OCI-M2 (cell line): ENCODE measurements around the gene BRF1.

ENCODE experiments used
- DNase-seq: peaks from one replicate; lab custom pipeline; 2025; ENCODE audit not compliant: unreplicated experiment; lab: John Stamatoyannopoulos, UW

BRF1 gene

DNA sequence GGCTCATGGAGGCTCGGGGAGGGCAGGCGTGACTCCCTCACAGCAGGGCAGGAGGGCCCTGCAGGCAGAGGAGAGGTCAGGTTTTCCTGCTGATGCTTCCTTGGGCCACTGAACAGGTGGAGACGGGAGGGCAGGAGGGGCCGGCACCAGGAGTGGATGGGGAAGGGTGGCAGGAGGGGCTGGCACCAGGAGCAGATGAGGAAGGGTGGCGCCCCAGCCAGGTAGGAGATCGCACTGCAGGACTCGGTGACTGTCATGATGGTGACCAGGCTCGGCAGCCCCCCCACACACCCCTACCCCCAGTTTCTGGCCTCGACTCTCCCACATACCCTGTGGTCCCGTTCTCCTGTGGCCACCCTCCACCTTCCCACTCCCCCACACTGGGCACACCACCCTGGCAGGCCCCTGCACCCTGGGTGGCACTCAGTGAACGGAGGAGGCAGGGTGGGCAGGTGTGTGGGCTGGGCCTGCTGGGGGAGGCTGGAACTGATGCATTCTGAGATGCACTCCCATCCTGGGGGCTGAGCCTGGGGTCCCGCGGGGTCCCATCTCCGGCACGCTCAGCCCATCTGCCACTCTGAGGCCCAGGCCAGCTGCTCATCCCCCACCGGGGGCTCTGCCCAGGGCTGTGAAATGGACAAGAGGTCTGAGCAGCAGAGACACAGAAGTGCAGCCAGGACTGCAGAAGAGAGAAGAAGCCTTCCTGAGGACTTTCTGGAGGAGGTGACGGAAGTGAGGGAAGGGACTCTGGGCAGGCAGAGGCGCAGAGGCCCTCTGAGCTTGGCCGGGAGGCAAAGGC is 122.5 kb downstream of the BRF1 start:
- DNase-seq = no peak

DNA sequence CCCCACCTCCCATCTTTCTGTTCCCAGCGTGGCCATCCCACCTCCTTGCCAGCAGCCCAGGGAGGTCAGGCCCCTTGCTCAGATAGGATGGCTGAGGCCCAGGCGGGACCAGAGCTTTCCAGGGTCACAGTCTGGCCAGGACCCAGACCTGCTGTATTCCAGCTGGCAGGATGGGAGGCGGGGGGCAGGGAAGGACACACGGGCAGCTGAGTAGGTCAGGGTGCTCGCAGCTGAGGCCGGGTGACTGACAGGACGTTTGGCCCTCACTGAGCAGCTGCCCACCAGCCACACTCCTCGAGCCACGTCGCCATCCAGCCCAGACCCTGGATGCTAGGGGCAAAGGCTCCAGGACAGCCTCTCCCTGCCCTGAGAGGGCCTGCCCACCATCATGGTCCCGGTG is 123.7 kb downstream of the BRF1 start:
- DNase-seq = no peak

DNA sequence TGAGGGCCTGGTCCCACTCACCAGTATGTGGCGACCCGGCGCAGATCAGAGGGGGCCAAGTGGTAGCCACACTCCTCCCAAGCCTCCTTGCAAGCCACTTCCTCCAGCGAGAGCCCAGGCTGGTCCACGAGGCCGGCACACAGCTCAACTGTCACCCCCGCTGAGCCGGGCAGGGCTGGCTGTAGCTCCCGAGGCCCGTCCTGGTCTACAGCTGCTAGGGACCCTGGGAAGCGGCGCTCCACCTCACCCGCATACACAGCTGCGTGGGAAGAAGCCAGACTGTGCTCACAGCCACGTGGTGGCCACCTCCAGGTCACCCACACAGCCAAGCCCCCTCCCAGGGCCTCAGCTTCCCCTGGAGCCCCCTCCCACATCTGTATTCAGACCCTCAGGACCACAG is 124.3 kb downstream of the BRF1 start:
- no peak for DNase-seq

DNA sequence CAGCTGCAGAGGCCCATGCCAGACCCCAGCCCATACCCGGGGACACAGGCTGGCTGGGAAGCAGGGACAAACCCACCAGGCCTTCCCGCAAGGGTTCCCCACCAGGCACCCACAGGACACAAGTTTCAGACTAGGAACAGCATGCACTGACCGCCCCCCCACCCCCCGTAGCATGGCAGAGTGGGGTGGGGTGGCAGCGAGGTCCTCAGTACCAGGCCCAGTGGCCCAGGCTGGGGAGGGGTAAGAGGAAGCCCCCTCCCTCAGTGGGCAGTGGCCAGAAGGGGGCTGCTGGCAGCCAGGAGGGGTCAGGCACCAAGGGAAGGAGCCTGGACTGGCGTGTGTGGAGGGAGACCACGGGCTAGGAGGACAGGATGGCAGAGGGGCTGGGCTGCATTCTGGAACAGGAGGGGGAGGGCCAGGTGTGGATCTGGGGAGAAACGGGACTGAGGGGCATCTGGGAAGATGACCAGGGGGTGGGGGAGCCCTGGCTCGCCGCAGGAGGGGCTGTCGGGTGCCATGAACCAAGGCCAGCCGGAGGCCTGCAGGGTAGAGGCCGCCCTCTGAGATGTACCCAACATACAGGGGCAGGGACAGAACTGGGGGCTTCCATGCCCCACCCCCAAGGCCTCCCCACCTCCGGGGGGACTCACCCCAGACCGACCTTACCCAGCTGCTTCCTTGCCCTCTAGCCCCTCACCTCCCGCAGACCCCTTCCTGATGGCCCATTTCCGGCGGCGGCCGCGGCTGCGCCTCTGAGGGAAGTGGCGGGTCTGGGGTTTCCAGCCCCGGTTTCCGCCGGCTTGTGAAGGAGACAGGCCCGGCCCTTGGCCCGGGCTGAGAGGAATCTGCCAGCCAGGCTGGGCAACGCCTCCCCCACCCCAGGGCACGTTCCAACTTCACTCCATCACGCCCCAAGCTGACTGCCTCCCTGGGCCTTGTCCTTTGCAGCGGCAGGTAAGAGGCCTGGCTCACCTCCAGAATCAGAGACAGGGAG is 126.6 kb downstream of the BRF1 start:
- no peak for DNase-seq

DNA sequence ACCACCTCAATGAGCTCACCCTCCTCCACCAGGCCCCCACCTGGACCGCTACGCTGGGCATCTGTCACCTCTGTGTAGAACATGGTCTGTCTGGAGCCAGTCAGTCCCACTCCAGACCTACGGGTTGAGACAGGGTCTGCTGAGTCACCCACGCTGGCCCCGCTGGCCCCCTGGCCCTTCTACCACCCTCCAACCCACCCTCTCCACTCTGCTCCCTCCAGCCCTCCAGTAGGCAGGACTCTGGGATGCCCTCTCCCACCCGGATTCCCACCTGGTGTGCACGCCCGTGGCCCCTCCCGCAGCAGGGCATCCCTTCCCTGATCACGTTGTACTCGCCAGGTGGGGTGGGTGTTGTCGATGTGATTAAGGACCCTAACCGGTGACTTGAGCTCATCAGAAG is 127.7 kb downstream of the BRF1 start:
- no peak for DNase-seq

DNA sequence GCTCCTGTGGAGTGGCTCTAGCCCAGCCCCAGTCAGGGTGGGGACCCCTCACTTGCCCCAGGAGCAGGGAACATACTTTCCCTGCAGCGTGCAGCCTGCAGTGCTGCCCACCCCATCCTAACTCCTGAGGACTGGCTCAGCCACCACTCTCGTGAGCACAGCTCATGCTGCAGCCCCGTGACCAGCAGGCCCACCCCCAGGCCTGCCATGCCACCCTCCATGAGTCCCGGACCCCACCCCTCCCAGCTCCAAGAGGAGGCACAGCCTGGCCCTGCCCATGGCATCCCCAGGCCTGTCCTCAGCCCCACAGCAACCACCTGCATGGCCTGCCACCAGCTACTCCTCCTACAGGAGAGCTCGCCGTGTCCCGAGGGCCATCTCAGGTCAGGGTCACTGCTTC is 128.3 kb downstream of the BRF1 start:
- no peak for DNase-seq

DNA sequence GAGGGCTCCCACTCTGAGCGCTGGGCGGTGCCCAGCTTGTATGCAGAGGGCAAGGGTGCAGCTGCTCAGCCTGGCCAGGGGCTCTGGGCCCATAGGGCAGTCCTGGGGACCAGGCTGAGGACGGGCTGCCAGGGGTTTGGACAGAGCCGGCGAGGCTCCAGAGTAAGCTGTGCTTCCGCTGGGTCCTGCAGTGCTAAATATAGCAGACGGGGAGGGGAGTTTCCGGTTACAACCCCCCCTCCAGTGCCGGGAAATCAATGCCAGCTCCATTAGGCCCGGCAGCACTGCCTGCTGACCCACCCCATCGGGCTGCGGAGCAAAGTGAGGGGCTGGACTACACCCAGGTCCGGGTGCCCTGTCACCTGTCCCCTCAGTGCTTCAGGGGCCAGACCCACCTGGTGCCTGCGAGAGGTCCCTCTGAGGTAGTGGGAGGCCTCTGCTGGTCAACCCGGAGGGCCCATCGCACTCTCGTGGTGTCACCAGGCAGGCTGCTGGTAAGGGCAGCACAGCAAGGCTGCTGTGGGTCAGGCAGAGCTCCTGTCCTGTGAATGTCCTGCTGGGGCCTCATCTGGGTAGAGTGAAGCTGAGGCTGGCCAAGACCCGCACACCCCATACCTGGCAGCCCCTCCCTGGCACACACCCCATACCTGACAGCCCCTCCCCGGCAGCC is 129.7 kb downstream of the BRF1 start:
- no peak for DNase-seq

DNA sequence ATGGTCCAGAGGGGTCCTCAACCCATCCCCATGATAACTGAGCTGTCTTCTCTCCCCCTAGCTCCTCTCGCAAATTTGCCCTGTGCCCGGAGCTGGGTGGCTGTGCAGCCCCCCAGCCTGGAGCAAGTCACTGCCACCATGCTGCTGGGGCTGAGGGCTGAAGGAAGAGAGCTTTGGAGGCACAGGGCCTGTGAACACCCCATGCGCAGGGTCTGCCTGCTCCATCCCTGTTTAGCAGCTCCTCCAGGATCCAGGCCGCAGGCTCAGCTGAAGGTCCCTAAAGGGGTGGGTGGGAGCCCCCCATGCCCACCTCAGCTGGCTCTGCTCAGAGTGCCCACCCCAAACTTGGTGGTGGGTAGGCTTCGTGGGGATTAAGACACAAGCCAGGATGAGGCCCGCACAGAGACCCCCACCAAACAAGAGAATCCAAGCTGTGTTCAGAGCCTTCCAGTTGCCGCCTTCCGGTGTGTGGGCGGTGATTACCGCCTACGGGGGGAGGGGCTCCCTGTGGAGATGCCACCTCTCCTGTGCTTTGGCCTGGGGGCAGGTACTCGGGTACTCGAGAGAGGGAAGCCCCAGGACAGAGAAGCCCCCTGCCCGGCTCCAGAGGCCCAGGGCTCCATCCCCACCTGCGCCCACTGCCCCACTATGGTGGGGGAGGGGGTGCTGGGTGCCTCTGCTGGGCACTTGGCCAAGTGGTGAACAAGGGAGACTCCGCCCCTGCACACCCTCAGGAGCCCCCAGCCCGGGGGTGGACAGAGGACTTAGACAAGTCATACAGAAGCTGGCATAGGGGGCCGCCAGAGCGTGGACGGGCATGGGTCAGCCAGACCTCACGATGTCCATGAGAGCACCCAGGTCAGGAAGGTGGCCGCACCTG is 130.8 kb downstream of the BRF1 start:
- no peak for DNase-seq

DNA sequence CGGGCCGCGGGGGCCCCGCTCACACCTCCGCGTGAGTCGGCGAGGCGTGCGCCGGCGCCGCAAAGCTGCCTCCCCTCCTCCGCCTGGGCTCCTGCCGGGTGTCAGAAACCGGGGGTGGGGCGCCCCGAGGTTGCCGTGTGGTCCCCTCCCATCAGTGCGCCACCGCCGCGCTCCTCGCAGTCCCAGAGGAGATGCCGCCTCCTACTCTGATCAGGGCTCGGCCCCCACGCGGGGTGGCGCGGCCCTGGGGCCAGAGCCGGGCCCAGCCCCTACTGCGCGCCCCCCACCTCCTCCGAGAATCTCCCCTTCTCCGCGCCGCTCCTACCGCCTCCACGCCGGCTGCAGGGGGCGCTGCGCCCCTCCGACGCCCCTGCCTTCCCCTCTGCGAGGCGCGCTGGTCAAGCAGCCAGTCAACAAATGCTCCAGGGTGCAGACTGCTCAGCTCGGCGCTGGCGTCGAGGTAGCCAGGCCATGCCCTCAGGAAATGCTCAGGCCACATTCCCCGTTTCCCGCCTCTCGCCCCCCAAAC is 131.8 kb downstream of the BRF1 start:
- no peak for DNase-seq

DNA sequence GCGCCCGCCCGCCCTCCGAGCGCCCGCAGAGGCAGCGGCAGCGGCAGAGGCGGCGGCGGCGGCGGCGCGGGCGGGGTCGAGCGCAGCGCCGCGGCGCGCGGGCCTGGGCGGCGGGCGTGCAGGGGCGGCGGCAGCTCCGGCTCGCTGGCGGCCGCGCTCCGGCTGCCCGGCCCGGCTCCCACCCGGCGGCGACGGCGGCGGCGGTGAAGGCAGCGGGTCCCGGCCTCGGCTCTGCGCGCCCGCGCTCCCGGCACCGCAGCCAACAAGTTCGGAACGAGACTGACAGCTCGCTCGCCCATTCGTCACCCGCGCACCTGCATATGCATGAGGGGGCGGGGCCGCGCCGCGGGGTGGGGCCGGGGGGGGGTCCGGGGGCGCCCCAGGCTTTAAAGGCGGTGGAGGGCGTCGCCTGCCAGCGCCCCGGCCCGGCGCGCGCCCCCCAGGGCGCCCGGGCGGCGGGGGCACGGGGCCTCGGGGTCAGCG is 132.3 kb downstream of the BRF1 start, which contains the start of gene JAG2:
TSS of gene JAG2 (minus strand) at position 281 of the 483 bp plus-strand sequence. CDS start 356 bp downstream, outside the sequence.
- DNase-seq = no peak

DNA sequence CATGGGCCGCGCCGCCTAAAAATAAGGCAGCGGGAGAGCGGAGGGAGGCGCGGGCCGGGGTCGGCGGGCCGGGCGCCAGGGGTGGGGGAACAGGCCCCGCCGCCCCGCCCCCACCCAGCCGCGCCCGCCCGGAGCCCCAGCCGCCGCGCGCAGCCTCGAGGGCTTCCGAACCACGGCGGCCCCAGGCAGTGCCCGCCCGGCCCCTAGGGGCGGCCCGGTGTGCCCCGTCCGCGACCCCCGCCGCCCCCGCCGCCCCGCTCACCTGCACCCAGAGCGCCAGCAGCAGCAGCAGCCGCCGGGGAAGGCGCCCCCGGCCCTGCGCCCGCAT is 132.7 kb downstream of the BRF1 start:
- no peak for DNase-seq

DNA sequence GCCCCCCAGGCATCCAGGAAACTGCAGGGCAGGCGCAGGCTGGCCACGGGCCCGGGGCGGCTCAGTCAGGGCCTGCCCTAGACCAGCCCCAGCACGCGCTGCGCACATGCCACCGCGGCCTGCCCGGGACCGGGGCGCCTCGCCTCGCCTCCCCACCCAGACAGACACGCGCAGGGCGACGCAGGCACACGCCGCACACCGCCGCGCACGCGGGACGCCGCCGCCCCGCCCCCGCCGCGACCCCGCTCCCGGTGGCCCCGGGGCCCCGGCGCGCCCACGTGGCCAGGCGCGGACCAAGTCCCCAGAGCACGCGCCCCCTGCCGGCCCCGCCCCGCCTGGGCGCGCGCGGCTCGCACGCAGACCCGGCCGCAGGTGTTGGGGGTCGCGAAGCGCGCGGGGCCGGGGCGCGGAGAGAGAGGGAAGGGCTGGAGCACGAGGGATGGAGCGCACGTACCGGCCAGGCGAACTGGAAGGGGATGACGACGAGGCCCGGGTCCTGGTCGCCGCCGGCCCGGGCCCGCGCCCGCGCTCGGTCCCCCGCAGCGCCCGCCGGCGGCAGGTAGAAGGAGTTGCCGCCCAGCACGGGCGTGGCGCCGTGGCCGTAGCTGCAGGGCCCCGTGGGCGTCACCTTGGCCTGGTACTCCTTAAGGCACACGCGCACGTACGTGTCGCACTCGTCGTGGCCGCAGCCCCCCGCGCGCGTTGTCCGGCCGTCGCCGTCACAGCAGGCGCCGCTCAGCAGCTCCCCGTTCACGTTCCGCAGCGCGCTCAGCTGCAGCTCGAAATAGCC is 133.3 kb downstream of the BRF1 start:
- DNase-seq = no peak

DNA sequence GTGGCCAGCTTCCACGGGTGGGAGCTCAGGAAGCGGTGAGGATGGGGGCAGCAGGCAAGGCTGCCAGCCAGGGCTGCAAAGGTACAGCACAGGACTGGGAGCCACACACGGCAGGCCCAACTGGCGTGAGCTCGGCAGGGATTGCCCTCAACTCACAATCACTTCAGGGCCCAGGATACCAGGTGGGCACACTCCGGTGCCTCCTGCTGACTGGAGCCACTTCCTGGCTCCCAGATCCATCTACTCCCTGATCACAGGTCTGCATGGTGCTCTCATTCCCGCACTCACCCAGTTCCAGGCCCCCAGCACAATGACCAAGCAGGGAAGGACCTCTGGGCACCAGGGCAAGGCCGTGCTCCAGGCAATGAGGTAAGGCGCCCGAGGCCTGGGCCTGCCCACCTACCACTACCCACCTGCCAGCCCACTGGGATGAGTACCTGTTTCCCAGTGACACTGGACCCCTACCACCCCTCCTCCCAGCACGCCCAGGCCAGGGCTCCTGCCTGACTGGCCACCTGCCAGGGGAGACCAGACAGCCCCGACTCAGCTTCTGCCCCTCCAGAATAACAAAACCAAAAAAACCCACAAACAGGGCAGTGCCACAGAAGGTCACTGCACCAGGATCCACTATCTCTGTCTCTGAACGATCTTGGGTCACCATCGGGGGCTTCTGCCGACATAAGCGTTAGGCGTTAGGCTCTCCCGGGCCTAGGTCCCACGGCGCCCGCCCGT is 134.1 kb downstream of the BRF1 start:
- no peak for DNase-seq

DNA sequence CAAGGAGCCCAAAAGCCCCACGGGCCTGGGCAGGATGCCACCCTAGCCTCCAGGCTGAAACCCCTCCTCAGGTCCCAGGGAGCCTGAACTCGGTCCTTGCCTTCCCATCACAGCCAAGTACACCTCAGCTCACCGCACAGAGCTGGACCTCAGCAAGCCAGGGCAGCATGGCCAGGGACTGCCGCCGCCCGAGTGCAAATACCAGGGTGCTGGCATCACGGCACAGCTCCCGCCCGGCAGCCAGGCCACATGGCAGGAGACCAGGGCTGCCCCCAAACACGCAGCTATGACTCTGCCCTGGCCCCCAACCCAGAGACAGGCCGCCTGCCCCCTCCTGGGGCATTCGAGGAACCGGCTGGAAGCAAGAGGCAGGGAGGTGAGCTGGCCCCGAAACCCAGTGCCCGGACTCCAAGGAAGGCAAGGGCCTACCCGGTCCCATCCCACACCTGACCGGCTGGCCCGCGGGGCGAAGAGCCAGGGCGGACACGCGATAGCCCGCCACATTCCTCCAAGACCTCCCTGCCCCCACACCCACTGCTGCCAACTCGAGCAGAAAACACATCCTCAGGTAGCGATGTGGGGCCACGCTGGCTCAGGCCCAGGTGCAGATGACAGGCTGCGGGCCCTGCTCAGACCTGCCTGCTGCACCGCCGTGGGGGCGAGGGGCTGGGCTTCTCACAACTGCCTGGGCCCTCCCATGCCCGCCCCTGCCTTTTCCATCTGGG is 134.9 kb downstream of the BRF1 start:
- DNase-seq = no peak

DNA sequence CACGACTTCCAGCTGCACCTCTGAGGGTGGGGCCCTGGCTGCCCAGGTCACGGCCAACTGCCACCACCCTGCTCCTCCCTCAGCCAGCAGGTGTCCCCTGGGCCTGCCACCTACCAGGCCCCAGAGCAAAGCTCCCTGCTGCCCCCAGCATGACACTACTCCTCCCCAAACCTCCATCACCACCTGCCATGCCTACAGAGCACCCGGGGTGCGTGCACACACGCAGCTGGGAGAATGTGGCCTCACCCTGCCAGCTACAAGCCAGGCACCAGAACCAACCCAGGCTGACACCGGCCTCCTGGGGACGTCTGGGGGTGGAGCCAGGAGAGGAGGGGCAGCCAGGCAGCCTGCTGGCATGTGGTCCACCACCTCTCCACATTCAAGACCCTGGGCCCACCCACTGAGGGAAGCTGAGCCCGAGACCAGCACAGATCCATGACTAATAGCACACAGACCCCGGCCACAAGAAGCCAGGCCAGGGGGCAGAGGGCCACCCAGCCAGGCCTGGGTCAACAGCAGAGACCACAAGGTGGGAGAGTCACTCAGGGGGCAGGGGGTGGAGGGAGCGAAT is 135.6 kb downstream of the BRF1 start:
- DNase-seq = no peak

DNA sequence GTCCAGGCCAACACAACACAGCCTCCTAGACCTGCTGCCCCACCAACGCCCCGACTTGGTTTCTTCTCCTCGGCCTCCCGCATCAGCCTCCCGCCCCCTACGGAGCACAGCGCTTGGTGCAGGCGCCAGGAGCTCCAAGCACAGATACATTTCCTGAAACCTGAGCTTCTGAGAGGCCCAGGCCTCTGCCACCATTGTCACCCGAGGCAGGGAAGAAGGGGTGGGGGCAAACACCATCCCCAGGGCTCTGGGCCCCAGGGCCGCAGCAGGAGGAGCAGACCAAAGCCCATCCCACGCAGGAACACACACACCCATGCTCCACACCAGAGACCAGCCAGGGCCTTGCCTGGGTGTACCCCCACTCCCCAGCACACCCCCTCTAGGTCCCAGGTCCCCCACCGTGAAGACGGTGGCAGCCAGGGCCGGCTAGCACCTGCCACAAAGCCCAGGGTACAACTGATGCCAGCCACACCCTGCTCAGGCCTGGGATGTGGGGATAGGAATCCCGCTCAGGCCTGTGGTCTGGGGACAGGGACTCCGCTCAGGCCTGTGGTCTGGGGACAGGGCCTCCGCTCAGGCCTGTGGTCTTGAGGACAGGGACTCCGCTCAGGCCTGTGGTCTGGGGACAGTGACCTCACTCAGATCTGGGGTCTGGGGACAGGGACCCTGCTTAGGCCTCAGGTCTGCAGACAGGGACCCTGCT is 137.6 kb downstream of the BRF1 start:
- DNase-seq = no peak

DNA sequence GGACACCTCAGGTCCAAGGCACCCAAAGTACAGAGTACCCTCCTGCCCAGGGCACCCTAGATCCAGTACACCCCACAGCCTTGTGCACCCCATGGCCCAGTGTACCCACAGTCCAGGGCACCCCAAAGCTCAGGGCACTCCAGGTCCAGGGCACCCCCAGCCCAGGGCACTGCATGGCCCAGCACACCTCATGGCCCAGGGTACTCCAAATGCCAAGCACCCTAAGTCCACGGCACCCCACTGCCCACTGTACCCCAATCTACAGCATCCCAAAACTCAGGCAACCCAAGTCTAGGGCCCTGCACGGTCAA is 138.2 kb downstream of the BRF1 start:
- no peak for DNase-seq
